Raji (cell line): ENCODE measurements around the gene RPTOR.

Experiments
- POLR2A ChIP-seq: IDR thresholded peaks from 2 replicates; pipeline ENCODE4 v1.6.1; 2011; ENCODE audit warnings: low read depth, low read length, control low read depth; ENCODE audit not compliant: insufficient read depth

RPTOR gene

DNA sequence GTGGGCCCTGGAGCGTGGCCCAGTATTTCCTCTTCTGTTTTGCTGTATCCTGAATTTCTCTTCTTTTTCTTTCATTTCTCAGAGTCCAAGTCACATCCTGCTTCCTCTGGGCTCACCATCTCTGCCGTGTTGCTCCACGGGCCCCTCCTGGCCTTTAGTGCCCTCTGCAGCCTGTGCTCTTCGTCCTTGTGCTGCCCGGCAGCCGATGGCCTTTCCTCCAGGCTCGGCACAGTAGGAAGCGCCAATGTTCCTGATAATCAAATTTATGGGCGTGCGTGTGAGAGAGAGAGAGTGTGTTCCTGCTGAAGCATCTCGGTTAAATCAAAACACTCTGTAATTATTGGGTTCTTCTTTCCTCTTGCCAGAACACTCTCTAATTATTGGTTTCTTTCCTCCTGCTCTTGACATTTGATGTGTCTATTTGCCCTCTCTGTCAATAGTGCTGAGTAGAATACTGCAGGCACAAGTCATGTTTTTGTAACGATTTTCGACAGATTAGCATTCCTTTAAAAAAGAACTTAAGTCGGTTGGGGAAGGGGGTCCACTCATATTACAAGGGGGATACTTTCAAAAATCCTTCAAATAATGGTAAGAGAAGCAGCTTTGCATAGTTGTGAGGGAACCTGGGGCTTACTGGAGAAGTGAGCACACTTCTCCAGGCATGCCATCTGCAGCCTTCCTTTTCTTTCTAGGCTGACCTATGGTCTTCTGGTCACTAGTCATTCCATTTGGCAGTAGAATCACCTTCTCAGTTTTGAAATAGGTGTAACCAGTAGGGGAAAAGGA is 126.6 kb downstream of the RPTOR start:
- no peak for TF ChIP-seq POLR2A

DNA sequence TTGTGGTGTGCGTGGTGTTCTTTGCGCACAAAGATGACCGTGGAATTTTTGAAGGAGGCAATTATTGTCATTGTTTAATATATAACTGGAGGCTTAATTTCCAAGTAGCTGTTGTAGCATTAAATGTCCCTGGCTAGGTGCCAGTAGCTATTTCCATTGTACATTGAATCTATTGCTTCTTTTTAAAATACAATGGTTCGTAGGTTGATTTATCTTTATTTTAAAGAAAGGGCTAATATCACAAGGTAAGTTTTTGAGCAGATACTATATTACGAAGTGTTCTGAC is 127.1 kb downstream of the RPTOR start:
- no peak for TF ChIP-seq POLR2A

DNA sequence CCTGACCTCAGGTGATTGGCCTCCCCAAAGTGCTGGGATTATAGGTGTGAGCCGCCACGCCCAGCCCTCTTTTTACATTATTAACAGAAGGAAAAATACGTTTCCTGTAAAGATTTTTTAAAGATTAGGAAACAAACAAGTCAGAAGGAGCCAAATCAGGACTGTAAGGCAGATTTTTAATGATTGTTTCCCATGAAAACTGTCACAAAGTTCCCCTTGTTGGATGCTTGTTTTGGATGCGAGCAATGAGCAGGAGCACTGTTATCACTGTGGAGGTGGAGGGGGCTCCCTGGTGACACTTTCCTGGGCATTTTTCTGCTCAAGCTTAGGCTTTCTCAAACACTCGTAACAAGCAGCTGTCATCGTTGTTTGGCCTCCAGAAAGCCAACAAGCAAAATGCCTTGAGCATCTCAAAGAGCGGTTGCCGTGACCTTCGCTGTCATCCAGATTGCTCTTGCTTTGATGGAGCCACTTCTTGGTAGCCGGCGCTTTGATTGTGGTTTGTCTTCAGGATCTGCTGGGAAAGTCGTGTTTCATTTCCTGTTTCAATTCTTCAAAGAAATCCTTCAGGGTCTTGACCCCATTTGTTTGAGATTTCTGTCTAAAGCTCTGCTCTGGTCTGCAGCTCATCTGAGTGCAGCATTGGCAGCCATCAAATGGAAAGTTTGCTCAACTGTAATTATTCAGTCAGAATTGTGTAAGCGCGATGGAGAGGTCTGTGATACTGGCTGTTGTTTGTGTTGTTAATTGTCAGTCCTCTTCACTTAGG is 128.7 kb downstream of the RPTOR start:
- no peak for TF ChIP-seq POLR2A

DNA sequence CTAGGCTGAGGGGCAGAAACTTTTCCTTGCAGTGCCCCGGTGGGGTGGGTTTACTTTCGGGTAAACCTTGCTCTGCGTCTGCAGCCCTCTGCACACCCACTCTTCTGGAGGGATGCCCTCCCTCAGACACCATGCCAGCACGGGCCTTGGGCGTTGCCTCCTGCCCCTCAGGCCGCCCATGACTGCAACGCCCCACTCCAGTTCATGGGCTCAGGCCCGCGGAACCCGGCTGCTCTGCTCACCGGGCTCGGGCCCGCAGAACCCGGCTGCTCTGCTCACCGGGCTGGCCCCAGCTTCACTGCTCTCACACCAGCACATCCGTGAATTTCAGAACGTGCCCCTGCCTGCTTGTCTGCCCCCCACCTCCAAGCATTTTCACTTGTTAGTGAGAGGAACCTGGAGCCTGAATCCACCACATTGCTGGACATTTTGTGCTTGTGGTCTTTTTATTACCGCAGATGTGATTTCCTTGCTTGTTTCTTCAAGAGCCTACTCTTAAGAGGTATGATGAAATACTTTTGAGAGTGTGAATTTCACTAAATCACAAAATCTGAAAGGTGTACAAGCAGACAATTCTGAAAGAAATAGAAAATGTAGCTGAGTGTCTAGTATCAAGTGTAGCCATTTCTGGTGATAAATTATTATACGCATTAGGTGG is 130.9 kb downstream of the RPTOR start:
- TF ChIP-seq POLR2A, result no peak

DNA sequence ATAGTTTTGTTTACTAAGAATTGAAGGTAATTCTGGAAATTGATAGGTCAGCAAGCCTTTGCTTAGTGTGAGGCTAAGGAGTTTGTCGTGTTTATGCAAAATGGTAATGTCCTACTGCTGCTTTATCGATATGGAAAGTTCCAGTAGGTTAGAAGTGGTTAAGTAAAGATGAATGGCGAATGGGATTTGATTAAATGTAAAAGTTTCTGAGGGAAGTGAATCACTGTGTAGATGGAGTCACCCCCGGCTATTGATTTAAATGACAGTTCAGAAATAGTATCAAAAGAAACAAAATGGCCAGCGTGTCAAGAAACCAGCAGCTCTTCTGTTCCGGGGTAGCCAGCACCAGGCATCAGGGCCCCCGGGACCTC is 131.4 kb downstream of the RPTOR start:
- TF ChIP-seq POLR2A, result no peak

DNA sequence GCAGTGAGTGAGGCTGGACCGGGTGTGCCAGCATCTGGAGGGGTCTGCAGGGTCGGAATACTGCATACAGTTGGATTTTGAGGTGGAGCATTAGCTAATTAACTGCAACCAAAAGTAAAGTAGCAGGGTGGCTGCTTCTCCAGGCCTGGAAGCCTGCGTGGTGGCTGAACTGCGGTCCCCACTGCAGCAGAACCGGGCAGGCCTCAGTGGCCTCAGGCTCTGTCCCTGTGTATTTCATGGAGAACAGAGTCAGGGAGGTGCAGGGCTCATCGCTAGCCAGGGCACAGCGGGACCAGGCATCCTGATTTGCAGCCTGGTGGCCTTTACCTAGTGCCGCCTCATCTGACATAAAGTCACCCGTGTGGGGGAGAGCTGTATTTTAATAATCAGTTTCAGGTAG is 131.9 kb downstream of the RPTOR start:
- no peak for TF ChIP-seq POLR2A

DNA sequence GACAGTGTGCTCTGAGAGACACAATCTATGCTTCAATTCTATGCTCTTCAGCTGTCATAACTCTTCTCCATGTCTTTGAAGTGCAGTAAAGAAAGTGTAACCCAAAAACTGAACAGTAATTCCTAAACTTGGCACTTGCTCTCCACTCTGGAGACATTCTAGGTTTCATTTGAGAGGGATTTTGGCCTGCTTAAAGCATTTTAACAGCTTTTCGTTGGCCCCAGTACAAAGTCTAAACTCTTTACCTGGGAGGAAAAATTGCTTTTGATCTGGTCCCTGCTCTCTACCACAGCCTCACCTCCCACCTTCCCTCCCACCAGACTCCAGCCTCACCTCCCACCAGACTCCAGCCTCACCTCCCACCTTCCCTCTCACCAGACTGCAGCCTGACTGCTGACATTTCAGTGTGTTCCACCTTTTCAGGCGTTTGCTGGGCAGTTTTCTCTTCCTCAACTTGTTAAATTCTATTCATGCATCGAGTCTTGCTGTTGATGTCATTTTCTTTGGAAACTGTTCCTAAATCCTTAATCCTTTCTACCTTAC is 132.6 kb downstream of the RPTOR start:
- no peak for TF ChIP-seq POLR2A

DNA sequence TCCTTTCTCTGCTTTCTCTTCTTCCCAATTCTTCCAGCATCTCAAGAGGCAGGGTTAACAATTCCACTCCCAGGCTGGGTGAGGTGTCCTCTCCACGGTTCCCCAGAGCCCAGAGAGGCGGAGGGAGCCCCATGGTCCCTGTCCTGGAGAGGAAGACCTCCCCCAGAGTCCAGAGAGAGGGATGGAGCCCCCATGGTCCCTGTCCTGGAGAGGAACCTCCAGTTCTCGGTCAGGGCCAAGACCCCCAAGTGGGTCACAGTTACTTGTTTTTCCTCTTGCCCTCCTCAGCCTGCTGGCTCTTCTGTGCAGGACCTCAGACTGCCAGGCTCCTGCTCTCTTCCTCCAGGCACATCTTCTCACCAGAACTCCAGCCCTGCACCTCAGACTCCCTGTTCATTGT is 135.2 kb downstream of the RPTOR start:
- TF ChIP-seq POLR2A, result no peak

DNA sequence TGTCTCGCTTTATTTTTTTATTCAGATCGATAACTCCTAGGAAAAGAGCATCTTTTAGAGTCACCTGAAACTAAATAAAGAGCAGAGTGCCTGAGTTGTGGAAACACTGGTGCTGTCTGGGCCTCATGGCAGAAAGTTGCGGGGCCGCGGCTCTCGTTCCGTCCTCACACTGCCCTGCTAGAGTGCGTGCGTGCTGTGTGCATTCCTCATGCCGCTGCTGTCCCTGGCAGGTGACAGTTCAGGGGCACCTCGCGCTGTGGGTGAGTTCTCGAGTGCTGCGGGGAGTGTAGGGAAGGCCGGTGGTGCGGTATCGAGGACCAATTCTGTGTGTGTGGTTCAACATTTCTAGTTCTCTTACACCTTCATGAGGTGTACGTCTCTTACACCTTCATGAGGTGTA is 136.6 kb downstream of the RPTOR start:
- no peak for TF ChIP-seq POLR2A

DNA sequence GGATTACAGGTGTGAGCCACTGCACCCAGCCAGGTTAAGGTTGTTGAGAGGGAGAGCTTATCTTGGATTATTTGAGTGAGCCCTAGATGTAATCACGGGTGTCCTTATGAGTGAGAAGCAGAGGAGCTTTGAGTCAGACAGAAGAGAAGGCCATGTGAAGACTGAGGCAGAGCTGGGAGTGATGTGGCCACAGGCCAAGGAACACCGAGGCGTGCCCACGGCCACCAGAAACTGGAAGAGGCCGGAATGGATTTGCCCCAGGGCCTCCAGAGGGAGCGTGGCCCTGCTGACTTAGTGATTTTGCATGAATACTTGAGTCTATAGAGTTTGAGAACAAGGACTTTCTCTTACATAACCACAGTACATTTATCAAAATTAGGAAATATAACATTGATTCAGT is 137.7 kb downstream of the RPTOR start:
- no peak for TF ChIP-seq POLR2A

DNA sequence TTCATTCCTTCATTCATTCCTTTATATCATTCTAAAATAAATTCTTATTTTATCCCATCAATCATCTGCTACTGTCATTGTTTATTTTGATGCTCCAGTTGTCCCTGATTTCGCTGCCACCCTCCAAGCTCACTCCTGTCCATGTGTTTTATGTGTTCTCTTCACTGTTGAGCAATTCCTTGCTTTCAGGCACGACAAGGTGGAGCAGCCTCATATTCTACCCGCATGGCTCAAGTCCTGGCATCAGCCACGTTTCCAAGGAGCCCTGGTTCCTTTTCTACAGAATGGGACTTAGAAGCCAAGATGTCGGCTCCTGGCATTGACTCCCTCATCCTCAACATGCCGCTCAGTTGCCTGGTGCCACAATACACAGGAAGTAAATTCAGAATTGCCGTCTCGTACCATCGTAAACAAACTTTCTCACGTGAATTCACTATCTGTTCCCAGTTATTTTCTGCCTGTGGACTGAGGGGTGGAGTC is 139.0 kb downstream of the RPTOR start:
- TF ChIP-seq POLR2A, result no peak

DNA sequence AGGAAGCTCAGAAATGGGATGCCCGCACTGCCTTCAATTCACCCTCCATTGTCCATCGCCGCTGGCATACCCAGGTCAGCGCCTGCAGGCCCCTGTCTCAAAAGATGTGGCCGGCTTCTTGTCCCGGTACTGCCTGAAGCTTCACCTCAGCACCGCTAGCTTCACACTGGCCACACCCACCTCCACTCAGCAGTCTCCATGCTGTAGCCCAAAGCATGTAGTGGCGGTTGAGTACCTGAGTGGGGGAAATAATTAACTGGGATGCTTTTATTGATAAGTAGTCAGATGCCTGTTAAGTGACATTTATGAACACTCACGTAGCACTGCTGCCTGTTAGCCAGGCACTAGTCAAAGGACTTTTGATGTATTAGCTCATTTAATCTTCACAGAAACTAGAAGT is 143.2 kb downstream of the RPTOR start:
- TF ChIP-seq POLR2A, result no peak

DNA sequence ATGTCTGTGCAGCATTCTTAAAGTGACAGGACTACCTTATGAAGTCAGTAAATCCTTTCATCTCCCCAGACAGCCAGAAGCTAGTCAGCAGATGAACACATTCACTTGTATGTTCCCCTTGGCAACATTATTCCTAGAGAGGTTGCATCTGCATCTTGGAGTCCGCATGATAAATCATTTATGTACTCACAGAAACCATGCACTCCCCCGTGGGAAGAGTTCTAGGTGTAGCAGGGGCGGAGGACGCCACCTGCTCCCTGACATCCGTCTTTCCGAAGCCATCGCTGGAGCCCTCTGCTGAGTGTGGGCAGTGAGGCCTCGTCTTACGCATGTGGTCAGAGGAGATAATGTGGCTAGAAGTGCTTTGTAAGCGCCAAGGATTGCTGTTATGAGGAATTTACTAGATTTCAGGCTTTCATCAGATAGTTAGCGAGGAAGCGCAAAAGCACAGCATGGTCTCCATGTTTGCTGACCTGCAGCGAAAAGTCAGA is 144.5 kb downstream of the RPTOR start:
- no peak for TF ChIP-seq POLR2A

DNA sequence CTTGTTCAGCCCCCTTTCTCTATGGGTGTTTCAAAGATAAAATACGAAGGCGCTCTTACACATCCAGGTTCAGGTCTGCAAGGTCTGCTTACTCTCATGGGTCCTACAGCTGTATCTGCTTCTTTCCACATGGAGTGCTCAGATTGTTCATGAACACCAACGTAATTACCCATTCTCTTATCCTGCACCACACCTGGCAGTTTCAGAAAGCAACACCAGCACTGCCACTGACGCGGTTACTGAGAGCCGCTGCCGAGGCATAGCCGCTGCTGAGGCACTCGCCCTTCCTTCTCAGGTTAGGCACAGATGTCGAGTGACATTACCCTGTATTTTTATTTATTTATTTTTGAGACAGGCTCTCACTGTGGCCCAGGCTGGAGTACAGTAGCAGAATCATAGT is 147.1 kb downstream of the RPTOR start:
- no peak for TF ChIP-seq POLR2A

DNA sequence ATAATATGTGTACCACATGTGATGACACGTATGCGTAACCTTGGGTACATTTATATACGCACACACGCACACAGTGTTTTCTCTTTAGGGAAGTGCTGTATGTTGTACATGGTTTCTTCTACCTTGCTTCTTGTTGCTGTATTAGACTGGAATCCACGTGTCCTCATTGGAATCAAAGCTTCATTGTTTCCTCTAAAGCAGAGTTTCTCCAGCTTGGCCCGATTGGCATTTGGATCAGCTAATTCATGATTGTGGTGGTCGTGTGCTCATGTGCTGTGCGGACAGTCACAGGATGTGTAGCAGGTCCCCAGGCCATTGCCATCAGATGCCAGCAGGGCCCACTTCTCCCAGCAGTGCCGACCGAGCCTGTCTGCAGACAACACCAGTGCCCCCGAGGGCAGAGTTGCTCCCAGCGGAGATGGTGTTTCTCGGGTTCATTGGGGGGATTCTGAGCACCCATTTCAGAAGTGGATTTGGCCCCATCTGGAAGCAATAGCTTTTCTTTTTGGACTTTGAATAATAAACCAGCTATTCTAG is 148.4 kb downstream of the RPTOR start:
- no peak for TF ChIP-seq POLR2A

DNA sequence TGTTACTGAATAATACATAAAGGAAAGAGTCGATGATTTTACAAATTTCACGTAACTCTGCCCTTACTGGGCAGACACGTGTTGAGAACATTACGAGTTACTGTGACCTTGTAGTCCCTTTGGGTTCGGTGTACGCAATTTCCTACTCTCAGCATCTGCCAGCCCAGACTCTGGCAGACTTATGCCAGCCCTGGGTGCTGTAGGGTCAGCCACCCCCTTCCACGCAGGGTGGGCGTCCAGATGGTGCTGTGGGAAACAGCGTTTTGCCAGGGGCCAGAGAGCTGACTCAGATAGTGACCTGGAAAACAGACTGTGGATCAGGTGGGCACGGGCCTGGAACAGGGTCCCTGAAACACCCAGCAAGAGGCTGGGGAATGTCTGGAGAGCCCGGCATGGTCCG is 148.9 kb downstream of the RPTOR start:
- TF ChIP-seq POLR2A, result no peak
